ENCODE data around the gene ZNF785.
"Not testable (repeated sequence)": the region's sequence is repeated elsewhere in the genome, so short reads cannot be mapped to it uniquely, and the experiment has no call there.

The ZNF785 gene

GRCh38 chr16:30565526-30565925, 20.0 kb downstream of the ZNF785 start:
- no peak for DNase-seq

- DNase-seq, result no peak
Measured at GRCh38 chr16:30562021-30562420, 23.5 kb downstream of the ZNF785 start.

- DNase-seq, result peak; percentile 27
Measured at GRCh38 chr16:30561089-30561816, 24.2 kb downstream of the ZNF785 start.

- no peak for DNase-seq
Measured at GRCh38 chr16:30559690-30560089, 25.8 kb downstream of the ZNF785 start.

- DNase-seq, result no peak
Measured at GRCh38 chr16:30558789-30559377, 26.6 kb downstream of the ZNF785 start.

- peak; percentile 99 for DNase-seq
Measured at GRCh38 chr16:30557957-30558788, 27.3 kb downstream of the ZNF785 start, which contains the start of gene ZNF764. Gene ZNF764, minus strand, starts transcription at chr16:30558374. Its CDS starts 192 bp downstream, at chr16:30558182.

GRCh38 chr16:30557707-30557956, 27.9 kb downstream of the ZNF785 start:
- no peak for DNase-seq

GRCh38 chr16:30556125-30556473, 29.4 kb downstream of the ZNF785 start:
- no peak for DNase-seq

- no peak for DNase-seq
Measured at GRCh38 chr16:30555315-30556124, 30.0 kb downstream of the ZNF785 start.

- no peak for DNase-seq
Measured at GRCh38 chr16:30554557-30555314, 30.8 kb downstream of the ZNF785 start.

GRCh38 chr16:30553393-30553899, 32.1 kb downstream of the ZNF785 start:
- DNase-seq, result no peak

- no peak for DNase-seq
Measured at GRCh38 chr16:30552956-30553355, 32.5 kb downstream of the ZNF785 start.

GRCh38 chr16:30551781-30552180, 33.7 kb downstream of the ZNF785 start:
- DNase-seq, result peak; percentile 78

GRCh38 chr16:30548416-30549253, 36.9 kb downstream of the ZNF785 start:
- no peak for DNase-seq

GRCh38 chr16:30546115-30546514, 39.4 kb downstream of the ZNF785 start:
- no peak for DNase-seq

GRCh38 chr16:30543067-30543466, 42.4 kb downstream of the ZNF785 start:
- DNase-seq, result no peak

GRCh38 chr16:30541502-30542329, 43.8 kb downstream of the ZNF785 start:
- no peak for DNase-seq

- DNase-seq, result not testable (repeated sequence)
Measured at GRCh38 chr16:30540916-30541464, 44.5 kb downstream of the ZNF785 start.

GRCh38 chr16:30539986-30540526, 45.4 kb downstream of the ZNF785 start:
- not testable (repeated sequence) for DNase-seq

Measured in activated CD4-positive, alpha-beta T cell treated with anti-CD3 and anti-CD28 coated beads, Interleukin-2, amount 50 U/mL, for 16 hours (primary cell).